ENCODE results near the gene STXBP5.
"Not testable (repeated sequence)": the region's sequence is repeated elsewhere in the genome, so short reads cannot be mapped to it uniquely, and the experiment has no call there.

STXBP5 gene

DNA sequence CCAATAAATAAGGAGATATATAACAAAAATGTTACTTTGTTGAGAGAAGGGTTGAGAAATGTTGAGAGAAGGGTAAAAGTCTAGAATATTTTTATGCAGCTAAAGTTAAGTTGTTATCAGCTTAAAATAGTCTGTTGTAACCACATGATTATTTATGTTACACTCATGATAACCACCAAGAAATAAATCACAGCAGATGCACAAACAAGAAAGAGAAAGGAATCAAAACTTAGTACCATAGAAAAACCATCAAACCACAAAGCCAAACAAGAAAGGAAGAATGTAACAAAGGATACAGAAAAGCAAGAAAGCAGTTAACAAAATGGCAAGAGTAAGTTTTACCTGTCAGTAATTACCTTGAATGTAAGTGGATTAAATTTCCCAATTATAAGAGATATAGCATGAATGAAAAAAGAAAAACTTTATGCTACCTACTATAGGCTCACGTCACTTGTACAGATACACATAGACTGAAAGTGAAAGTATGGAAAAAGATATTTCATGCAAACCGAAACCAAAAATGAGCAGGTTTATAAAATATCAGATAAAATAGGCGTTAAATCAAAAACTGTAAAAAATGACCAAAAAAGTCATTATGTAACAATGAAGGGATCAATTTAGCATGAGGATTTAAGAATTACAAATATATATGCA, 93.6 kb downstream of the STXBP5 start:
- no peak for DNase-seq (ENCODE audit: low spot score)

DNA sequence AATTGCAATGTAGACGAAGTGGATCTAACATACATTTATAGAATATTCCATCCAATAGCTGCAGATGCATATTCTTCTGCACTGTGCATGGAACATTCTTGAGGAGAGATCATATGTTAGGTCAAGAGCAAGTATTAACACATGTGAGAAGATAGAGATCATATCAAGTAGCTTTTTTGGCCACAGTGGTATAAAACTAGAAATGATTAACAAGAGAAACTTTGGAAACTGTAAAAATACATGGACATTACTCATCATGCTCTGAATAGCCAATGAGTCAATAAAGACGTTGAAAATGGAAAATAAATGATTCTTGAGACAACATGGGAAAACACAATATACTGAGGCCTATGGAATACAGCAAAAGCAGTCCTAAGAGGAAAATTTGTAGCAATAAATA, 94.2 kb downstream of the STXBP5 start:
- no peak for DNase-seq (ENCODE audit: low spot score)

DNA sequence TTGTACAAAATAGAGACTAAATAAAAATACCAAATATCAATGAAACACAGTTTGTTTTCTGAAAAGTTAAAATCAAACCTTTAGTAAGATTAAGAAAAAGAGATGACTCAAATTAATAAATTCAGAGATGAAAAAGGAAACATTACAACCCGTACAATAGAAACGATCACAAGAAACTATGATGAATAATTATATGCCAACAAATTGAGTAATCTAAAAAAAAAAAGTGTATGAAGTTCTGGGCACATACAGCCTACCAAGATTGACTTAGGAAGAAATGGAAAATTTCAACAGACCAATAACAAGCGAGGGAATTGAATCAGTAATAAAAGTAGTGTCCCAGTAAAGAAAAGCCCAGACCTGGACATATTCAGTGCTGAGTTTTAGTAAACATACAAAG, 94.8 kb downstream of the STXBP5 start:
- DNase-seq (ENCODE audit: low spot score), result no peak

- DNase-seq (ENCODE audit: low spot score), result no peak
These were observed 96.9 kb downstream of the STXBP5 start for GRCh38 chr6:147301070-147301469.

DNA sequence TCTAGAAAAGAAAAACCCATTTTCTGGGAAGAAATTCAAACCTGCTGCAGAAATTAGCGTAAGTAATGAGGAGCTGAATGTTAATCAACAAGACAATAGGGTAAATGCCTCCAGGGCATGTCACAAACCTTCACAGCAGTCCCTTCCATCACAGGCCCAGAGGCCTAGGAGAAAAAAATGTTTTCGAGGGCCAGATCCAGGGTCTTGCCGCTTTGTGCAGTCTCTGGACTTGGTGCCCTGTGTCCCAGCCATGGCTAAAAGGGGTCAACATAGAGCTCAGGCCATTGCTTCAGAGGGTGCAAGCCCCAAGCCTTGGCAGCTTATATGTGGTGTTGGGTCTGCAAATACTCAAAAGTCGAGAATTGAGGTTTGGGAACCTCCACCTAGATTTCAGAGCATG, 99.8 kb downstream of the STXBP5 start:
- no peak for DNase-seq (ENCODE audit: low spot score)

GRCh38 chr6:147310521-147310920, 106.3 kb downstream of the STXBP5 start:
- no peak for DNase-seq (ENCODE audit: low spot score)

DNA sequence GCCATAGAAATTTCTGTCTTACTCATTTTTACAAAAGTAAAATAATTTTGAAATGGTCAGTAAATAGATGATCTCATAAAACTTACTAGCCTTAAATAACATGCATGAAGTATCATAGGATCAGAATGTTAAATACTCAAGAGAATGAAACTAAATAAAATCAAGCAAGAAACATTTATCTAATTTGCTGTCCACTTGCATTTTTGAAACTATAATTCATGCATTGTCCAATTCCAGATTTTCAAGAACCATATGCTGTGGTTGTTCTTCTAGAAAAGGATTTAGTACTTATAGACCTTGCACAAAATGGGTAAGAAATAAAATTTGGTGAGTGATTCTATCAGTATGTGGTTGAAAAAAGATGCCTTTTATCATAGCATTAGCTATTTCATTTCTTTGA, 107.0 kb downstream of the STXBP5 start:
- DNase-seq (ENCODE audit: low spot score), result no peak

- DNase-seq (ENCODE audit: low spot score), result no peak
These were observed 117.0 kb downstream of the STXBP5 start for GRCh38 chr6:147321260-147321659.

- DNase-seq (ENCODE audit: low spot score), result no peak
These were observed 118.3 kb downstream of the STXBP5 start for GRCh38 chr6:147322299-147323162.

GRCh38 chr6:147325557-147325956, 121.3 kb downstream of the STXBP5 start:
- DNase-seq (ENCODE audit: low spot score), result no peak

- DNase-seq (ENCODE audit: low spot score), result no peak
These were observed 127.2 kb downstream of the STXBP5 start for GRCh38 chr6:147331401-147331800.

GRCh38 chr6:147337921-147338320, 133.7 kb downstream of the STXBP5 start:
- DNase-seq (ENCODE audit: low spot score), result no peak

GRCh38 chr6:147341486-147341885, 137.3 kb downstream of the STXBP5 start:
- no peak for DNase-seq (ENCODE audit: low spot score)

DNA sequence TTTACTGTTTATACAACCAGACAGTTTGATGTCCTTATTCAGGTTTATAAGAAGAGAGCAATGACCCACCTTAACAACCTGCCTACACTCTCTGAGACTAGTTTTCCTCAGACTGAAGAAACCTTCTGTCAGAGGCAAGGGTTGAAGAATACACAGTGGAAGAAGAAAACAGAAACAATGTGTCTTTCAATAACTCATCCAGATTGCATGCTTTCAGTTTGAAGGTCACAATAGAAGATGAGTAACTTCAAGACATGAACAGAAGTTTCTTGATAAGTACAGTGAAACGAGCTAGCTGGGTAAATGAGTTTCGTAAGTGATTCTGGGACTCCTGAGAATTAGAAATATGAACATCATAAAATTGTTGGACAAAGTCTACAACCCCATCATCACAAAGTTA, 141.7 kb downstream of the STXBP5 start:
- DNase-seq (ENCODE audit: low spot score), result no peak

GRCh38 chr6:147347179-147347881, 143.1 kb downstream of the STXBP5 start:
- DNase-seq (ENCODE audit: low spot score), result no peak

DNA sequence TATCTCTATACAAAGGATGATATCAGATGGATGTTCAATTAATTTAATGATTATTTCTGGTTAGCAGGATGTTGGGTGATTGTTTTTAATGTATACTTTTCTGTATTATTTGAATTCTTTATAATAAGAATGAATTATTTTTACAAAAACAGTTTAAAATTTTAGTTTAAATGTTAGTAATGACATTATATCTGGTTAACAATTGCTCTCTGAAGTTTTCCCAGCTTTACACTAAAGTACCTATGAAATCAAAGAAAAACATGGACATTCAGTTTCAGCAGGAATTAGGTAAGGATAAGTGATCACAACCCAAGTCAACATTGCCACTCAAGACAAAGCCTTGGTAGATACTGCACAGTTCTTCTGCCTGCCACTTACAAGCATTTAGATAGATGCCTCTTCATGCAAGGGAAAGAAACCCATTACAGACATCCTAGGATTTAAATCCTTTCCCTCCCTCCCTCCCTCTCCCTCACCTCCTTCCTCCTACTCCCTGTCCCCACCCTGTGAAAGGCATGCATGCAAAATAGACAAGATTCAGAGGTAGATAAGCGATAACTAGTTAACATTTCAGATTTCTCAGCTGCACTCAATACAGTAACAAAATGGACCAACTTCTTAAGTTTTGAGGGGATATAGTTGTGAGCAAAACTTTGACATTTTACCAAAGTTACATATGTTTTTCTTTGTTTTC, 143.8 kb downstream of the STXBP5 start:
- no peak for DNase-seq (ENCODE audit: low spot score)

GRCh38 chr6:147361311-147361981, 157.2 kb downstream of the STXBP5 start:
- no peak for DNase-seq (ENCODE audit: low spot score)

DNA sequence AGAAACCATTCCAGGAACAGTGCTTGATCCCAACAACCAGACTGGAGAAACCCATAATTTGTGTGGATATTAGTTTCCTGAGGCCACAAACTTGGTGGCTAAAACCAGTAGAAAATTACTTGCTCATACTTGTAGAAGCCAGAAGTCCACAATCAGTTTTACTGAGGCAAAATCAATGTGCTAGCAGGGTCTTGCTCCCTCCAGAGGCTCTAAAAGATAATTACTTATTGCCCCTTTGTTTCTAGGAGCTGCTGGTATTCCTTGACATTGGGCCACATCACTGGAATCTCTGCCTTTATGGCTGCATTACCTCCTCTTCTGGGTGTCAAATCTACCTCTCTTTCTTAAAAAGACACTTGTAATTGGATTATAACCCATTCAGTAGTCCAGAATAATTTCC, 162.1 kb downstream of the STXBP5 start:
- DNase-seq (ENCODE audit: low spot score), result no peak

GRCh38 chr6:147371325-147371724, 167.1 kb downstream of the STXBP5 start:
- no peak for DNase-seq (ENCODE audit: low spot score)

- no peak for DNase-seq (ENCODE audit: low spot score)
These were observed 168.6 kb downstream of the STXBP5 start for GRCh38 chr6:147372806-147373205.

- no peak for DNase-seq (ENCODE audit: low spot score)
These were observed 174.6 kb downstream of the STXBP5 start for GRCh38 chr6:147378819-147379218.

- not testable (repeated sequence) for DNase-seq (ENCODE audit: low spot score)
These were observed 176.6 kb downstream of the STXBP5 start for GRCh38 chr6:147380841-147381240.
